CD14-positive monocyte (primary cell): ENCODE data around the gene ITPR1. TPM values are rescaled to one million over a fixed set of nuclear protein-coding genes. Genes with fewer than 3 reads are reported as not detected.

Experiments
- DNase-seq, 3 donors: peaks; one replicate each; pipeline ENCODE4 v3.0.0-alpha.2; 2011 to 2022
- H2AFZ ChIP-seq: 2 replicates; pipeline ENCODE4 v1.6.0; 2012; ENCODE audit warnings: mild to moderate bottlenecking, low read depth, low read length, inconsistent platforms; ENCODE audit not compliant: insufficient read depth, poor library complexity, severe bottlenecking
- H3K27ac ChIP-seq, 2 donors: 1 replicate in 1 of 2; 2 replicates in 1 of 2; pipeline ENCODE4 v1.5.1; 2012 to 2013; ENCODE audit warnings: low read length in 2 of 2, control low read depth in 1 of 2, inconsistent platforms in 1 of 2, low read depth in 1 of 2, mild to moderate bottlenecking in 1 of 2
- H3K27me3 ChIP-seq, 2 donors: one replicate each; pipeline versions ENCODE4 v1.6.0 to v1.6.1; 2011 to 2013; ENCODE audit warnings: low read length in 2 of 2; ENCODE audit not compliant: control insufficient read depth in 2 of 2, insufficient read depth in 2 of 2
- H3K36me3 ChIP-seq, 2 donors: replicated peaks in 1 of 2; 1 replicate in 1 of 2; 2 replicates in 1 of 2; pipeline versions ENCODE4 v1.5.1 to v1.6.1; 2012 to 2013; ENCODE audit warnings: low read length in 2 of 2, control low read depth in 1 of 2, inconsistent platforms in 1 of 2, mild to moderate bottlenecking in 1 of 2; ENCODE audit not compliant: insufficient read depth in 2 of 2, control insufficient read depth in 1 of 2
- H3K4me1 ChIP-seq, 2 donors: 1 replicate in 1 of 2; 2 replicates in 1 of 2; pipeline versions ENCODE4 v1.5.1 to v1.6.1; 2012 to 2013; ENCODE audit warnings: low read length in 2 of 2, control low read depth in 1 of 2, inconsistent platforms in 1 of 2, mild to moderate bottlenecking in 1 of 2, moderate library complexity in 1 of 2; ENCODE audit not compliant: insufficient read depth in 2 of 2, control insufficient read depth in 1 of 2
- H3K4me2 ChIP-seq: replicated peaks from 2 replicates; pipeline ENCODE3; 2012; ENCODE audit warnings: low read length, moderate library complexity, mild to moderate bottlenecking; ENCODE audit not compliant: poor library complexity, severe bottlenecking; ENCODE audit errors: extremely low read depth
- H3K4me3 ChIP-seq, 3 experiments: fragments of 200-600 bp in 1 of 3; sonication (generic) in 1 of 3; replicated peaks in 1 of 3; 1 replicate in 2 of 3; 2 replicates in 1 of 3; pipeline ENCODE4 v1.5.1; 2011 to 2013; ENCODE audit warnings: low read length in 3 of 3, mild to moderate bottlenecking in 3 of 3, control low read depth in 2 of 3, low read depth in 2 of 3, inconsistent platforms in 1 of 3, moderate library complexity in 1 of 3
- H3K79me2 ChIP-seq: 2 replicates; pipeline ENCODE4 v1.6.0; 2012; ENCODE audit warnings: mild to moderate bottlenecking, control low read depth, inconsistent platforms, low read length, moderate library complexity; ENCODE audit not compliant: insufficient read depth
- H3K9ac ChIP-seq: 2 replicates; pipeline ENCODE4 v1.6.0; 2017; ENCODE audit warnings: low read length, mild to moderate bottlenecking; ENCODE audit not compliant: insufficient read depth, poor library complexity, severe bottlenecking
- H3K9me3 ChIP-seq, 2 donors: replicated peaks in 1 of 2; 1 replicate in 1 of 2; 2 replicates in 1 of 2; pipeline versions ENCODE4 v1.5.1 to v1.6.1; 2012 to 2013; ENCODE audit warnings: low read length in 2 of 2, control low read depth in 1 of 2; ENCODE audit not compliant: control insufficient read depth in 1 of 2, insufficient read depth in 1 of 2
- H4K20me1 ChIP-seq: 2 replicates; pipeline ENCODE4 v1.6.0; 2012; ENCODE audit warnings: mild to moderate bottlenecking, low read length, control low read depth, moderate library complexity; ENCODE audit not compliant: insufficient read depth
- H3K27ac Mint-ChIP-seq, 7 donors: one replicate each; pipeline ENCODE4 v1.8.0; 2020; ENCODE audit warnings: mild to moderate bottlenecking in 7 of 7, mixed read lengths in 7 of 7, moderate library complexity in 6 of 7, inconsistent platforms in 2 of 7
- H3K27me3 Mint-ChIP-seq, 3 donors: one replicate each; pipeline ENCODE4 v1.8.0; 2021 to 2022; ENCODE audit warnings: low read depth in 3 of 3, mild to moderate bottlenecking in 3 of 3, mixed read lengths in 3 of 3, moderate library complexity in 3 of 3, inconsistent platforms in 1 of 3
- H3K36me3 Mint-ChIP-seq, 2 donors: one replicate each; pipeline ENCODE4 v1.8.0; 2020; ENCODE audit warnings: mixed read lengths in 2 of 2, inconsistent platforms in 1 of 2, mild to moderate bottlenecking in 1 of 2
- H3K4me1 Mint-ChIP-seq: one replicate; pipeline ENCODE4 v1.8.0; 2020; ENCODE audit warnings: mild to moderate bottlenecking, mixed read lengths
- H3K4me3 Mint-ChIP-seq, 2 donors: one replicate each; pipeline ENCODE4 v1.8.0; 2020; ENCODE audit warnings: mild to moderate bottlenecking in 2 of 2, mixed read lengths in 2 of 2, moderate library complexity in 1 of 2
- H3K9me3 Mint-ChIP-seq, 7 donors: one replicate each; pipeline ENCODE4 v1.8.0; 2020 to 2022; ENCODE audit warnings: mixed read lengths in 7 of 7, mild to moderate bottlenecking in 6 of 7, moderate library complexity in 6 of 7, inconsistent platforms in 2 of 7
- CTCF ChIP-seq: fragments of 200-600 bp; IDR thresholded peaks from one replicate; pipeline ENCODE4 v1.8.0; 2022; ENCODE audit warnings: antibody characterized with exemption, mild to moderate bottlenecking
- WGBS: methylation state at CpG from one replicate; pipeline ENCODE4 v1.1.5; 2013; ENCODE audit warnings: missing lambda C conversion rate; ENCODE audit not compliant: insufficient coverage; 5-methylcytosine and 5-hydroxymethylcytosine counted together
- intact Hi-C, 2 donors: fragments of 100-400 bp; cut with micrococcal nuclease; formaldehyde crosslinking; loops; one replicate each; pipeline versions ENCODE4 v1.15.0 to v1.15.1; 2023
- polyA plus RNA-seq, 3 donors: library from polyadenylated mRNA; depleted of rRNA in 1 of 3; unstranded in 2 of 3; stranded (reverse) in 1 of 3; fragments of 300-500 nt in 2 of 3; fragments of >200 nt in 1 of 3; fragmentation: Illumina TruSeq in 2 of 3; gene quantifications; 1 replicate in 2 of 3; 2 replicates in 1 of 3; pipeline ENCODE4 v1.2.3, GENCODE V29; 2012 to 2021

The ITPR1 gene
- polyA plus RNA-seq, 3 donors = 3.2 to 21.1 (median 7.1) TPM

- peaks cover under 1 to 14% of the 10 kb centered on the region in 2 donors for H3K4me1 ChIP-seq
Observed at GRCh38 chr3:4850211-4850927, 357.2 kb downstream of the ITPR1 start.

GRCh38 chr3:4850928-4851265 is 357.7 kb downstream of the ITPR1 start:
- no peak overlapping the region for H3K4me3 Mint-ChIP-seq
- H3K9me3 Mint-ChIP-seq = peaks cover 0 to 2% (median 0%) of the 10 kb centered on the region in 7 donors
- peaks cover 0 to 3% (median 1%) of the 10 kb centered on the region in 3 donors for H3K27me3 Mint-ChIP-seq
- H3K4me3 ChIP-seq = no peak overlapping the region
- no peaks in the 10 kb centered on the region for H3K27me3 ChIP-seq
- no peak for DNase-seq
- H3K79me2 ChIP-seq = no peaks in the 10 kb centered on the region
- WGBS = no CpG with 5 or more reads among the region's 3 CpGs
- no peak overlapping the region for H3K4me2 ChIP-seq
- H3K27ac Mint-ChIP-seq = no peak overlapping the region
- no peaks in the 10 kb centered on the region for H4K20me1 ChIP-seq
- no peak overlapping the region for H3K27ac ChIP-seq
- no peak overlapping the region for H2AFZ ChIP-seq
- H3K4me1 Mint-ChIP-seq = peaks cover 23% of the 10 kb centered on the region
- H3K9me3 ChIP-seq = no peaks in the 10 kb centered on the region
- TF ChIP-seq CTCF = no peak
- no peak overlapping the region for H3K9ac ChIP-seq
- no peaks in the 10 kb centered on the region for H3K36me3 ChIP-seq
- H3K4me1 ChIP-seq = peaks cover 5 to 16% of the 10 kb centered on the region in 2 donors
- intact Hi-C loops = no loop called here
- peaks cover 20 to 24% of the 10 kb centered on the region in 2 donors for H3K36me3 Mint-ChIP-seq

More at GRCh38 chr3:4850211-4850927, 357.2 kb downstream of the ITPR1 start:
- H3K9me3 Mint-ChIP-seq = peaks cover 0 to 2% (median 0%) of the 10 kb centered on the region in 7 donors
- Histone ChIP-seq H3K9ac (no peak overlapping the region), H3K4me3 (no peak overlapping the region), H3K36me3 (no peaks in the 10 kb centered on the region), H4K20me1 (no peaks in the 10 kb centered on the region), H3K9me3 (no peaks in the 10 kb centered on the region), H3K27me3 (no peaks in the 10 kb centered on the region), H3K27ac (no peak overlapping the region), H3K4me2 (no peak overlapping the region), H2AFZ (no peak overlapping the region), H3K79me2 (no peaks in the 10 kb centered on the region)
- no peak for DNase-seq
- H3K4me3 Mint-ChIP-seq = no peak overlapping the region
- peaks cover 0 to 3% (median 1%) of the 10 kb centered on the region in 3 donors for H3K27me3 Mint-ChIP-seq
- H3K4me1 Mint-ChIP-seq = peaks cover 20% of the 10 kb centered on the region
- no peak for TF ChIP-seq CTCF
- peaks cover 20% of the 10 kb centered on the region in 2 donors for H3K36me3 Mint-ChIP-seq
- intact Hi-C loops = no loop called here
- no peak overlapping the region for H3K27ac Mint-ChIP-seq
- 90% methylated on average over 2 of the region's 5 CpGs for WGBS
